Left lung (tissue), 10 donors: ENCODE data around the gene ATP13A3. TPM values are rescaled to one million over a fixed set of nuclear protein-coding genes. Genes with fewer than 3 reads are reported as not detected.
A peak's percentile ranks its signal among the peaks of the same experiment; 100 is the strongest.

Experiments used
- ATAC-seq: fragments of 200-7000 bp; cut with Tn5 transposase; one replicate; pipeline ENCODE4 v1.9.1; 2020; ENCODE audit warnings: moderate library complexity
- DNase-seq, 4 donors: peaks; one replicate each; pipeline ENCODE4 v3.0.0-alpha.2; 2013 to 2020
- H3K27ac ChIP-seq, 2 donors: fragments of 200-600 bp; sonication (generic) in 1 of 2; one replicate each; pipeline versions ENCODE4 v1.5.0 to v1.8.0; 2020 to 2021
- H3K27me3 ChIP-seq, 2 donors: fragments of 200-600 bp; sonication (generic) in 1 of 2; one replicate each; pipeline versions ENCODE4 v1.5.0 to v1.8.0; 2020 to 2021
- H3K36me3 ChIP-seq, 2 donors: fragments of 200-600 bp; sonication (generic) in 1 of 2; one replicate each; pipeline versions ENCODE4 v1.5.0 to v1.8.0; 2020 to 2021
- H3K4me1 ChIP-seq, 2 donors: fragments of 200-600 bp; one replicate each; pipeline ENCODE4 v1.8.0; 2021
- H3K4me3 ChIP-seq, 2 donors: fragments of 200-600 bp; sonication (generic) in 1 of 2; one replicate each; pipeline versions ENCODE4 v1.5.0 to v1.8.0; 2020 to 2021; ENCODE audit warnings: mild to moderate bottlenecking in 1 of 2
- H3K9me3 ChIP-seq, 2 donors: fragments of 200-600 bp; sonication (generic) in 1 of 2; one replicate each; pipeline versions ENCODE4 v1.5.0 to v1.8.0; 2020 to 2021
- CTCF ChIP-seq, 2 donors: fragments of 200-600 bp; sonication (generic) in 1 of 2; IDR thresholded peaks; one replicate each; pipeline versions ENCODE4 v1.5.0 to v1.8.0; 2021; ENCODE audit warnings: antibody characterized with exemption in 2 of 2
- intact Hi-C, 2 donors: fragments of 100-400 bp; cut with DNase I; formaldehyde crosslinking; loops; one replicate each; pipeline versions ENCODE4 v1.11.2 to v1.14.2; 2022
- polyA plus RNA-seq, 6 donors: library from polyadenylated mRNA; unstranded; fragments of 120-200 nt; gene quantifications; one replicate each; pipeline ENCODE4 v1.2.1, GENCODE V29; 2013; ENCODE audit not compliant: insufficient read length in 6 of 6
- total RNA-seq, 2 donors: library from RNA; stranded (reverse); fragmentation: NEBNext Ultra II Directional; extraction: Animal tissue kit (Norgen Biotek cat#: 25700); gene quantifications; one replicate each; pipeline ENCODE4 v1.2.1, GENCODE V29; 2021
- donor health status: DM: no; HTN: yes; CAD: no.
- donor health status: DM: no; HTN: no; CAD: no.

The ATP13A3 gene
- total and polyA plus RNA-seq, 8 donors = 52.0 to 123 (median 59.5) TPM

DNA sequence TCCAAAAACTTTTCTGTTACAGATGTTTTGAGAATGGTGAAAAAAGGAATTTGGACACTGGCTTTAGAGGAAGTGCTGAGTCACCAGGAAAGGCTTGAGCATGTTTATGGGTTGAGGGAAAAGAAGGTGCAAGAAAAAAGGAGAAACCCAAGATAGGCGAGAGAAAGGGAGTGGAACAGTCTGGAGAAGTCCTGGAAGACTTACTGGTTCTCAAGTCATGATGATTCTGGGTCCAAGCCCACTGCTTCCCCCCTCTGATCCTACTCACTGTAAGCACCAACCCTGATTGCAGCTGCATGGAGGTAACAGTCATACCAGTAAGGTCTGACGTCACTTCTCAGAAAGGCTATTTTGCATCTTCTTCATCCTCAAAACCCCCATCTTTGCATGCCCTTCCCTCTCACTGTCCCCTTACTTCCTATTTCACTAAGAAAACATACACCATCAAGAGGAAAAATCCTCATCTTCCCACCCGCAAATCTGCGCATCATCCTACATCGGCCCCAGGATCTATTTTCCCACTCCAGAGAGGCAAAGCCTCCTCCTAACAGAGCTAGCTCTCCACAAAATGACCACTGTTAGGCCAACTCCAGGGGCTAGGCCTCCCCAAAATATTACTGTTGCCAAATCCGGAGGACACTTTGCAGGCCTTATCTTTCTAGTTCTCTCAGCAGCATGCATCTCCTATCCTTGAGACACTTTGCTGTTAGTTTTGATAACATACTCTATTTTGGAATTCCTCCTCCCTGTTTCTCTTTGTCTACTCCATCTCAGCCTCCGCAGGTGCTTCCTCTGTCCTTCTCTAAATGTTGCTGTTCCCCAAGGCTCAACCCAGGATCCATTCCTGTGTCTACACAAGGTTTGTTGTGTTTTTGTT, 3.2 kb upstream of the ATP13A3 start:
- intact Hi-C loops = no loop called here
- ATAC-seq = no peak
- H3K9me3 ChIP-seq = no peaks in the 10 kb centered on the region
- no peaks in the 10 kb centered on the region for H3K36me3 ChIP-seq
- H3K4me3 ChIP-seq = no peak overlapping the region
- TF ChIP-seq CTCF (IDR thresholded peaks at IDR 0.05) = no peak
- no peaks in the 10 kb centered on the region for H3K27me3 ChIP-seq
- no peak for DNase-seq
- peak overlapping the region in 1 of 2 donors; percentile 83 for H3K27ac ChIP-seq
- peaks cover 5 to 72% of the 10 kb centered on the region in 2 donors for H3K4me1 ChIP-seq

DNA sequence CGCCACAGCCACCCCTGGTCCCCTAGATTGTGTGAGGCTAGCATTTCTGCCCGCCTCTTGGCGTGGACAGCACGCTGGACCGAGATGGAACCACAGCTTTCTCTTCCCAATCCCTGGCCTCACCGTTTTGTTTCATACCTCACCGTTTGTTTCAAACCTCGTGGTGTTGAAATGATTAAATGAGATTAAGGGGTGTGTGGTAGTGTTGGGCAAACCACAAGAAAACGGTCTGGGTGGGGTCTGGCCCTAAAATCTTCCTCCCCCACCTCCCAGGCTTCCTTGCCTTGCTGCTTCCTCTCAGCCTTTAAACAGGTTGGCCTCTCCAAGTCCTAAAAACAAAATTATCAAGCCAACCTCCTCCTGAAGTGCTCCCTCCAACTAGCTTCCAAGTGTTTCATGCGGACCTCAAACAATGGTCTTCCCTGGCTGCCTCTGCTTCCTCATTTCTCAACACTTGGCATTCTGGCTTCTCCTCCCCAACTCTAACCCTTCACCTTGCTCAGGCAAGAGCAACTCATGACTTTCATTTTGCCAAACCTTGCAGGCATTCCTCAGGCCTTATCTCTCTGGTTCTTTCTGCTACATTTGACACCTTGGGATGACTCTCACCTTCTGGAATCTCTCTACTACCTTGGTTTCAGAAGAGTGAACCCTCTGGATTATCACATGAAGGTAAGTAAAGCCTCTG, 1.4 kb upstream of the ATP13A3 start:
- H3K9me3 ChIP-seq = no peaks in the 10 kb centered on the region
- TF ChIP-seq CTCF (IDR thresholded peaks at IDR 0.05) = no peak
- no peak for DNase-seq
- no peaks in the 10 kb centered on the region for H3K27me3 ChIP-seq
- no peaks in the 10 kb centered on the region for H3K36me3 ChIP-seq
- H3K27ac ChIP-seq = peak overlapping the region; percentile 82 to 83
- H3K4me1 ChIP-seq = peaks cover 5 to 74% of the 10 kb centered on the region in 2 donors
- no peak for ATAC-seq
- peak overlapping the region; percentile 66 to 68 for H3K4me3 ChIP-seq
- intact Hi-C loops = no loop called here

GRCh38 chr3:194487289-194488054, 670 bp upstream of the ATP13A3 start:
- Histone ChIP-seq H3K9me3 (no peaks in the 10 kb centered on the region), H3K27me3 (no peaks in the 10 kb centered on the region), H3K4me3 (peak overlapping the region; percentile 66 to 68), H3K27ac (peak overlapping the region; percentile 82 to 83), H3K4me1 (peaks cover 5 to 79% of the 10 kb centered on the region in 2 donors), H3K36me3 (peaks cover 0 to 5% of the 10 kb centered on the region in 2 donors)
- intact Hi-C loops = no loop called here
- DNase-seq = peak; percentile 34 to 91 (median 62)
- no peak for TF ChIP-seq CTCF (IDR thresholded peaks at IDR 0.05)
- peak; percentile 45 for ATAC-seq

DNA sequence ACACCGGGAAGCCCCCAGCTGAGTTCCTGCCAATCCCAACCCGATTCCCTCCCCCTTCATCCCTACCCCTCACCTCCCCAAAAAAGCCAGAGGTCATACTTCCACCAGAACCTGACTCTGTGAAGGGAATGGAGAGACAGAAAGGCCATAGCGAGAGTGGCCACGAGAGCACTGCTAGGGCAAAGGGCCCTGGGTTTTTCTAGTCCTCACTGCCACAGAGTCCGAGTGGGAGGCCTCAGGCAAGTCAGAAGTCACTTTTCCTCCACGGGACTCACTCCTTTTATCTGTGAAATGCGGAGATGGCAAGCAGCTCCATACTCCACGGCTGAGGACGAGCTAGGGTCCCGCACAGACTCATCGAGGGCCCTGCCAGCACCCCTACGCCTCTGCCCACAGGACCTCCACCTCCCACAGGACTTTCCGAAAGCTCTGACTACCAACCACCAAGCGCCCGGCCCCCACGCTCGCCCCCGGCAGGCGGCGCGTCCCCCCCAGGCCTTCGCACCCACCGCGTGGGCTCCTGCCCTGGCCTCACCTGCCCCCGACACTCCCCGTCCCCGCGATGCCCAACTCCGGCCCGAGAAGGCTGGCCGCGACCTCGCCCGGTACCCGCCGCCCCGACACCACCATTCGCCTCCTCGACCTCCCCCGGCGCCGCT, 792 bp downstream of the ATP13A3 start:
- H3K36me3 ChIP-seq = peaks cover 0 to 6% of the 10 kb centered on the region in 2 donors
- TF ChIP-seq CTCF (IDR thresholded peaks at IDR 0.05) = no peak
- H3K4me3 ChIP-seq = peak overlapping the region; percentile 66 to 68
- intact Hi-C loops = no loop called here
- peaks cover 9 to 86% of the 10 kb centered on the region in 2 donors for H3K4me1 ChIP-seq
- H3K9me3 ChIP-seq = no peaks in the 10 kb centered on the region
- peak in 3 of 4 donors; percentile 41 to 88 (median 49) for DNase-seq
- ATAC-seq = peak; percentile 15
- no peaks in the 10 kb centered on the region for H3K27me3 ChIP-seq
- peak overlapping the region; percentile 83 to 87 for H3K27ac ChIP-seq
